NCI-H2107 treated with DMSO at 0.1 percent for 48 hours (cell line): Measurements from ENCODE around the gene MPDZ.

Experiments used
- DNase-seq: peaks from one replicate; lab custom pipeline; 2025; ENCODE audit not compliant: unreplicated experiment; lab: John Stamatoyannopoulos, UW

Gene MPDZ

DNA sequence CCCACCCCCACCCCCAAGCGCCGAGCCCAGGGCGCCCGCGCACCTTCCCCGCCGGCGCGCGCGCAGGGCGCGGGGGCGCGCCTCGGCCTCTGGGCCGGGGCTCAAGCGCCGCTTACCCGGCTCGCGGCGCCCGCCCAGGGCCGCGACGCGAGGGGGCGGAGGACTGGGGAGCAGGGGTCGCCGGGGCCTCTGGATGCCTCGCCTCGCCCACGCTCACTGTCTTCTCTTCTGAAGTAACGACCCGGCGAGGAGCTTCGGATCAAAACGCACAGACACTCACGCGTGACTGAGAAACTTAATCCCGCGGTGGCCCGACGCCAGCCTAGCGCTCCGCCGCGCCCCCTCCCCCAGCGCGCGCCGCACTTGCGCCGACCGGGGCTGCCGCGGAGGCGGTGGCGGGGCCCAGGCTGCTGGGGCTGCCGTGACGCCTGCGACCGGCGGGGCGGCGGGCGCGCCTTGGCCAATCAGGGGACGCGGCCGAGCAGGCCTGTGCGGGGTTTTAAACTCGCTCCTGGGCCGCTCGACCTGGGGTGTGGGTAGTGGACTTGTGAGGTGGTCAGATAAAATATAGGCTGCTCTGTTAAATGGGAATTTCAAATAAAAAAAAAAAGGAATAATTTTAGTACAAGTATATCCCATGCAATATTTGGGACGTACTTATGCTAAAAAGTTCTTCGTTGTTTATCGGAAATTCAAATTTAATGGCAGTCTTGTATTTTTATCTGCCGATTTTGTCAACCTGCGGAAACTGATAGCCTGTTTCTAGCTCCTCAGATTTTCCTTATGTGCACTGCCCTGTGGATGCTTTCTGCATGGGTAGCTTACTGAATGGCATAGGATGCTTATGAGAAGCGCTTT lies at the start of gene MPDZ:
Gene MPDZ, minus strand, starts transcription at position 409 of the 858 bp plus-strand sequence. CDS start 29,377 bp downstream, outside the sequence.
- DNase-seq, result no peak

DNA sequence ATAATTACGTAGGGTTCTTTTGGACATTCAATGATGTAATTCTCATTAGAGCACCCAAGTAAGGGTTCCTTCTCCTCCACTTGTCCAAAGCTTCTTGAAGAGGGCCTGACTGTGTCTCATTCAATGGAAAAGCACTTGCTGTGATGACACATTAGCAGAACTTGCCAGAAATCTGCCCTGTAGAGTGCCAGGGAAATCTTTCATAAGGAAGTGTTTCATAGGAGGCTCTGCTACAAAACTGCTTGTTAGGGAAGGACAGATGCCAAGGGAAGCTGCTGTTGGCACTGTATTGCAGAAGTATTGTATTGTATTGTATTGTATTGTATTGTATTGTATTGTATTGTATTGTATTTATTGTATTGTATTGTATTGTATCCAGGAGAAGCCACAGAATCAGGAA lies 45.5 kb upstream of the MPDZ start:
- no peak for DNase-seq

- DNase-seq, result no peak
Observed at GRCh38 chr9:13322828-13323550, 43.5 kb upstream of the MPDZ start.

DNA sequence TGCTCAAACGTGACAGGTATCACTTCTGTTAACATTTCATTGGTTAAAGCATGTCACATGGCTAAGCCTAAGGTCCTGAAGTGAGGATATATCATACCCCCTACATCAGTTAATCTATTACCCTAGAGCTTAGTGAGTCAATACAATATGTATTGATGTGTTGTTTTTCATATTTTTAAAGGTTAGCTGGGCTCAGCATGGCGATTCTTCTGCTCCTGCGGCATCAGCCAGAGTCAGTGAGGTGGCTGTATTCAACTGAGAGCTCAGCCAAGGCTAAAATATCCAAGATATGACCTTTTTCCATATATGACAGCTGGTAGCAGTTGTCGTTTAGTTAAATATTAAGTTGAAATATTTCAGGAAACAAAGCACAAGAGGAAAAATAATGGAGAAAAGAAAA lies 38.5 kb upstream of the MPDZ start:
- DNase-seq, result no peak

DNA sequence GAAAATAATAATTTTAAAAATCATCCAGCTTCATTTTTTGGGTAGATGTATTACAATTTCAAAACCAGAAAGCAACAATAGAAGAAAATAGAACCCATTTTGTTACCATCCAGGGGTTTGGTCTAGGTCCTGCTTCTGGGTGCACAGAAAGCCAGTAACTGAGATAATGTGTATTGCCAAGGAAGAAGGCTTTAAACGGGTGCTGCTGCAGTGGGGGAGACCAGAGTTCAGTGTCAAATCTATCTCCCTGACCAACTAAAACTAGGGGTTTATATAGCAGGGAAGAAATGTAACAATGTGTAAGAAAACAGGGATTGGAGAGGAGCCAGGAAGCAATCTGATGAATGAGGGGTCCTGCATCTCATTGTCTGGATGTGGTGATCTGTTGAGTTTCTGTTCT lies 17.5 kb upstream of the MPDZ start:
- no peak for DNase-seq

DNA sequence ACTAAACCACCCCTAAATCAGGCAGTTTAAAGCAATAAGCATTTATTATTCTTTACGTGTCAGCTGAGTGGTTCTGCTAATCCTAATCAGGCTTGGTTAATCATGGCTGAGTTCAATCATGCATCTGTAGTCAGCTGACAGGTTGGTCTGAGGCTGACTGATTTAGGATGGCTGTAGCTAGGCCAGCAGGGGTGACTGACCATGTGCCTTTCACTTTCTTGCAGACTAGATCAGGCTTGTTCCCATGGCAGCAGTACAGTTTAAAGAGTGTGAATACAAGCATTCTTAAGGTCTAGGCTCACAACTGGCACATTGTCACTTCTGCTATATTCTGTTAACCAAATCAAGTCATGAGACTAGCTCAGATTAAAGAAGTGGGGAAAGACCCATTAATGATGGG lies 16.1 kb upstream of the MPDZ start:
- DNase-seq, result no peak

DNA sequence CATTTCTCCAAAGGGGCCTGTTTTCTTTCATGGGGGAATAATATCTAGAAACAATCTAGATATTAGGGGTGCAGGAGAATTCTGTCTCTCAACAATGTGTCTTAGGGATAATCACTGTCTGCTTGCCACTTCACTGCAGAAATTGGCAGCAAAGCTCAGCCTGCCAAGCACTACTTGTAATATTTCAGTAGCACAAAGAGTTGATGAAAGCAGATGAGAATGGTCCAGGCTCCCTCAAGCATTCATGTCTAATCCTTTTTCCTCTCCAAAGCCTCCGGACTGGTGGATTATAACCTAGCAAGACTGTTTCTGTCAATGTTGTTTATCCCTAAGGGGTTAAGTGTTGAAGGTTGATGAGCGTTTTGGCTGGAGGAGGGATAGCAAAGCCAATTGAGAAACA lies 13.3 kb upstream of the MPDZ start:
- DNase-seq, result no peak

DNA sequence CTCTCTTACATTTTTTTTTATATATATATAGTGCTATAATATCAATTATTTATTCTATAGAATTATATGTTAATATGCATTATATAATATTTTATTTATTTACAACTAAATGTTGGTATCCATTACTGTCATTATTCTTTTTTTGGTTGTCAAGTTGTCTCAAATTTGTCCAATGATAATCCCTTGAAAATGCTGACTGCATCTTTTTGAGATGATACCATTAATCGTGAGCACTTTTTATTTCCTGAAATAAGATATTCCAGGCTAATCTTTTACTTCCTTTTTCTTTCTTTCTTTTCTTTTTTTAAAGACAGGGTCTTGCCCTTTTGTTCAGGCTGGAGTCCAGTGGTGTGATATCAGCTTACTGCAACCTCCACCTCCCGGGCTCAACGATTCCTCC lies 12.7 kb upstream of the MPDZ start:
- no peak for DNase-seq

DNA sequence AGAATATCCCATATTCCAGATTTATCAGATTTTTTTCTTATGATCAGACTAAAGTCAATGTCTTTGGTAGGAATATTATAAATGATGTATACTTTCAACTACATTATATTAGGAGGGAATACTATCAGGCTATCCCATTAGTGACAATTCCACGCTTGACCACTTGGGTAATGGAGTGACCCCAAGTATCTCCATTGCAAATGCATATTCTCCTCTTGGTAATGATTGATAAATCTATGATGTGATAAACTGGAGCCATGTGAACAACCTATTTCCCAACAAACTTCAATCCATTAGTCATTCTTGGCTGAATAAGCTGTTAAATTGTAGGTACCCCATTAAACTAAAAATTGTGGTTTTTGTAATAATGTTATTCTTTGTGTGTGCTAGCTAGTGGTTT lies 12.2 kb upstream of the MPDZ start:
- DNase-seq, result no peak

DNA sequence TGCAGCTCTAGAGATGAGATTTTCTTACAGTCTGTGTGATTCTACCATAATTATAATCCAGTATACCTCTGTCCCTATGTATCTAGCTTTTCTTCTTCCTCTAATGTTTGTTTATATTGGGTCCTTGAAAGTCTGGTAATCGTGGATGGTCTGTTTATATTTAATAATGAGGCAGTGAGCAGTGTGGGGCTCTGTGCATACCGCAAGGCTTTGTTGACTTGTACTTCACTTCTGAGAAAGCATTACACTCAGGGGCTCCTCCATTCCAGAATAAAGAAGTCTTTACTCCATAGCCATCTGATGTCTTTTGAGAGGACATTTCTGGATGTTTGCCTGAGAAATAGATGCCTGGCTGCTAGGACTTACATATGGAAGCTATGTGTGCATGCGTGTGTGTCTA lies 4.5 kb upstream of the MPDZ start:
- no peak for DNase-seq

DNA sequence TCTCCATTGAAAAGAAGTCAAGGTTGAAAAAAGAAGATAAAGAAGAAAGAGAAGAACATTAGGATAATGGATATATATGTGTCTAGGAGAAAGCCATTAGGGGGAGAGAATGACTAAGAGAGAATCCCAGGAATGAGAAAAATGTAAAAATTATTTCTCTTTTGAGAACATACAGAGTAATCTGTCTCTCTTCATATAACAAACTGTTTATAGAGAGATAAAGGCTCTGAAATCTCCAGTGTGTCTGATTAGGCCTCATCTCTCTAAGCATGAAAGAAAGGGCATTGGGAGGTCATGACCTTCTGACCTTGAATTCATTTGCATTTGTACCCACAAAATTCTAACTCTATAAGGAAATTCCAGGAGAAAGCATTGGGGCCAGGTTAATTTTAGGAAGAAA lies 3.5 kb upstream of the MPDZ start:
- no peak for DNase-seq

DNA sequence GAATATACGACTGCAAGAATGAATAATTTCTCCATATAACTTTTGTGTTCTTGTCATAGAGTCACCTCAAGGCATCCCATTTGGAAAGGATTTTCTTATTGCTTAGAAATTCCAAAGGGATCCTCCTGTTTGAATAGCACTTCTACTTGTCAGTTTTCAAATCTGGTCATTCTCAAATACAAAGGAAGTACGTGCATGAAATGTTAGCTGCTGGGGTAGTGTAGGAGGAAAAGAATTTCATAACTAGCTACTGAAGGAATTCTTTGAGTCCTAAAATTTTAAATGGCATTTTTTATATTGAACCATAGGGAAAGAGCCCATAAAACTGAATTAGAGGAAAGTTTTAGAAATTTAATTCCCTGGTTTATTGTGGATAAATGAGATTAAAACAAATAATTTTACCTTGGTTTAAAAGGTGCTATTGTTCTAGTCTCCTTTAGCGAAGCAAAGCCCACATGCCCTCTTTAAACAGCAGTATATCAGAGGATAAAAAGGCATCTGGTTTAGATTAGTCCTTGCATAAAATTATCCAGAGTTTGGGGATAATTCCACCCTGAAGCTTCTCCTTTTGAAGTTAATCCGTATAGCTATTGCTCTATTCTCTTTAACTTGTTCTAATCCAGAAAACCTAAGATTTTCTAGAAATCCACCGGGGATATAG lies 2.0 kb upstream of the MPDZ start:
- no peak for DNase-seq

GRCh38 chr9:13278368-13279246 lies 885 bp downstream of the MPDZ start:
- no peak for DNase-seq

DNA sequence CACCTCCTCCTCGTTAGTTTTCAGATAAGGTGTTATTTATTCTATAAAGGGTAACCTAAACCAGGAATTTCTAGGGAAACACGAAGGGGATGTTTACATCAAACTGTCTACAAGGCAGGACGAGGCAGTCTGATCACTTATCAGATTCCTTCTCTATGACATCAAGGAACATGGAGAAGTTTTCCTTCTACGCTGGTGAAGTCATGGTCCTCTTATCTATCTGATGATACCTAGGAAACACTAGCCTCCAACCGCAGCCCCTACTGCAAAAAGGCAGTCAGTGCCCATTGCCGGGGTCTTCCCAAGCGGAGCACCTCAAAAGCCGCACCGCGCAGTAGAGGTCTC lies 1.5 kb downstream of the MPDZ start:
- no peak for DNase-seq

- no peak for DNase-seq
Observed at GRCh38 chr9:13274886-13275641, 4.4 kb downstream of the MPDZ start.

GRCh38 chr9:13270734-13271133 lies 8.8 kb downstream of the MPDZ start:
- DNase-seq, result no peak

DNA sequence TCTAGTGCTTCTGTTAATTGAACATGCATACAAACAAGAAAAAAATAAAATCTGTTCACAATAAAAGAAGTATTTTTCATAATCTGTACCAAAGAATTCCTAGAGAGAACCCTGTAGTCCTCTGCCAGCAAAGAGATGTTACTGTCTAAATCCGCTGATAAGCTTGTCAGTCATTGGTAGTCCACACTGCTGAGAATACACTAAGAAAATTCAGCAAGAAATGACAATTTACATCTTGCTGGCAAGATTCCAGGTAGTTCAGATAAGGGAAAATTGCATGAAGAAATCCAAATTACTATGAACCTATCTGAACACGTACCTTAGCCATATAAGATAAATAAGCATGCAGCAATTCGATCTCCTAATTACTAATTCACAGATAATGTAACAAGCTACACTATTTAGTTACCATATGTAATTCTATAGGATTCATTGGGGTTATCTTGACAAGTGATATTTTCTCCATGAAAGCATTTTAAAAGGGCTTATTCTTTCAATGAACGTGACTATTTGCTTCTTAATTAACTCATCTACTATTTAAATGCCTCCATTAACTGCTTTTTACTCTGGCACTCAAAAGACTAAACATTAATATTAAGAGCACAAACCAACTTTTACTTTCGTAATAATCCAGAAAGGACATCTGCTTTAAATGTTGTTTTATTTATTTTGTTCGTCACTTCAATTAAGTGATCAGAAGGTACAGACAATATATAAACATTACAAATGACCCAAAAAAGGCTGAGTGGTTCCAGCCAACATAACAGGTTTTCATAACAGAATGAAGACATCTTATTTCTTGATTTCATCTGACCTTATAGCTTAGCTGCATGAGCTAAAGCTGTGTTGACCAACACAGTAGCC lies 9.7 kb downstream of the MPDZ start:
- DNase-seq, result no peak

DNA sequence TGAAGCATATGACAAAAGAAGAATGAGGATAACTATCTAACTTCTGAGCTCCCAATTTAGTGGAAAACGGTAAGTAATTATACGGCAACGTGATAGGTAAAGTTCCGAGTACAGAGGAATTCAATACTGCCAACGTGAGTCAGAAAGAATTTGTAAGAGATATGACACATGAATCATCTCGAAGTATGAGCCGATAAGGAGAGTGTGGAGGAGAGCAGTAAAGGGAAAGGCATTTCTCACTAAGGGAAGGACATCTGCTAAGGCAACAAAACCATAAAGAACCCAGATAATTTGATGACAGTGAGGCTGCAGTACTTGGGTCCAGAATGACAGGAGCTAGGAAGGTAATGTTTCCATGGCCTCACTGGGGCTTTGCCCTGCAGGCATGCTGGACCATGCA lies 11.0 kb downstream of the MPDZ start:
- DNase-seq, result no peak

DNA sequence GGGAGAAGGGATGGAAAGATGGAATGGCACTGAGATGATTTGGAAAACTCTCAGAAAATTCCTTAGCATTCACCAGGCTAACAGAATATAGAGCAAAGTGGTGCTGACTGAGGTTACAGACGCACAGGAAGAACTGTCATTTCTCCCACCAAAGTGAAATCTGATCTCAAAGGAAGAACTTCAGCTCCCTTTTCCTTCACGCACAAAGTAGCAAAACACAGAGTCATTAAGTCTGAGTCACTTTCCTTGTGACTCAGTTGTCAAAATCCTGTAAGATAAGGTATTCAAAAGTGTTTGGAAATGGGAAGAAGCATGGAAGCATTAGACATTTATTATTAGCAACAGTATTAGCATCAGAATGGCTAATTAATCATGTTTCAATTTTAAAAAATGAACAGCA lies 11.7 kb downstream of the MPDZ start:
- no peak for DNase-seq
